ENCODE results near the gene SLC26A2. TPM values are rescaled to one million over a fixed set of nuclear protein-coding genes. Genes with fewer than 3 reads are reported as not detected.

SLC26A2 gene
- total RNA-seq, 2 donors from 2014 or later = 7.2 to 12.0 TPM

DNA sequence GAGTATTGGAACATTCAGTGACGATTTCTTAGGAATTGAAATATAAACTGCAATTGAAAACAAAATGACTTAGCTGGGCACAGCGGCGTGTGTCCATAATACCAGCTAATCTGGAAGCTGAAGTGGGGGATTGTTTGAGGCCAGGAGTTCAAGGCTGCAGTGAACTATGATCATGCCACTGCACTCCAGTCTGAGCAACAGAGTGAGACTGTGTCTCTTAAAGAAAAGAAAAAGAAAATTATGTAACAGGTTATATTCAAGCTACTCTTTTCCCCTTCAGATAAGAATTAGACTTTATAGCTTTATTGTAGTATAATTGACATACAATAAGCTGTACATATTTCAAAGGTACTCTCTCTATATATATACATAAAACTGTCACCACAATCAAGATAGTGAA, 6.4 kb downstream of the SLC26A2 start:
- H3K27me3 ChIP-seq = no peaks in the 10 kb centered on the region
- no peak overlapping the region for H3K27ac ChIP-seq
- no peaks in the 10 kb centered on the region for H3K36me3 ChIP-seq
- H3K4me1 ChIP-seq = peaks cover 0 to under 1% of the 10 kb centered on the region in 2 donors
- TF ChIP-seq, protein P1, sequence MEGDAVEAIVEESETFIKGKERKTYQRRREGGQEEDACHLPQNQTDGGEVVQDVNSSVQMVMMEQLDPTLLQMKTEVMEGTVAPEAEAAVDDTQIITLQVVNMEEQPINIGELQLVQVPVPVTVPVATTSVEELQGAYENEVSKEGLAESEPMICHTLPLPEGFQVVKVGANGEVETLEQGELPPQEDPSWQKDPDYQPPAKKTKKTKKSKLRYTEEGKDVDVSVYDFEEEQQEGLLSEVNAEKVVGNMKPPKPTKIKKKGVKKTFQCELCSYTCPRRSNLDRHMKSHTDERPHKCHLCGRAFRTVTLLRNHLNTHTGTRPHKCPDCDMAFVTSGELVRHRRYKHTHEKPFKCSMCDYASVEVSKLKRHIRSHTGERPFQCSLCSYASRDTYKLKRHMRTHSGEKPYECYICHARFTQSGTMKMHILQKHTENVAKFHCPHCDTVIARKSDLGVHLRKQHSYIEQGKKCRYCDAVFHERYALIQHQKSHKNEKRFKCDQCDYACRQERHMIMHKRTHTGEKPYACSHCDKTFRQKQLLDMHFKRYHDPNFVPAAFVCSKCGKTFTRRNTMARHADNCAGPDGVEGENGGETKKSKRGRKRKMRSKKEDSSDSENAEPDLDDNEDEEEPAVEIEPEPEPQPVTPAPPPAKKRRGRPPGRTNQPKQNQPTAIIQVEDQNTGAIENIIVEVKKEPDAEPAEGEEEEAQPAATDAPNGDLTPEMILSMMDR (IDR thresholded peaks at IDR 0.05) = no peak
- no peak overlapping the region for H3K4me3 ChIP-seq
- no peak for DNase-seq (ENCODE audit: low spot score)
- no peaks in the 10 kb centered on the region for H3K9me3 ChIP-seq

DNA sequence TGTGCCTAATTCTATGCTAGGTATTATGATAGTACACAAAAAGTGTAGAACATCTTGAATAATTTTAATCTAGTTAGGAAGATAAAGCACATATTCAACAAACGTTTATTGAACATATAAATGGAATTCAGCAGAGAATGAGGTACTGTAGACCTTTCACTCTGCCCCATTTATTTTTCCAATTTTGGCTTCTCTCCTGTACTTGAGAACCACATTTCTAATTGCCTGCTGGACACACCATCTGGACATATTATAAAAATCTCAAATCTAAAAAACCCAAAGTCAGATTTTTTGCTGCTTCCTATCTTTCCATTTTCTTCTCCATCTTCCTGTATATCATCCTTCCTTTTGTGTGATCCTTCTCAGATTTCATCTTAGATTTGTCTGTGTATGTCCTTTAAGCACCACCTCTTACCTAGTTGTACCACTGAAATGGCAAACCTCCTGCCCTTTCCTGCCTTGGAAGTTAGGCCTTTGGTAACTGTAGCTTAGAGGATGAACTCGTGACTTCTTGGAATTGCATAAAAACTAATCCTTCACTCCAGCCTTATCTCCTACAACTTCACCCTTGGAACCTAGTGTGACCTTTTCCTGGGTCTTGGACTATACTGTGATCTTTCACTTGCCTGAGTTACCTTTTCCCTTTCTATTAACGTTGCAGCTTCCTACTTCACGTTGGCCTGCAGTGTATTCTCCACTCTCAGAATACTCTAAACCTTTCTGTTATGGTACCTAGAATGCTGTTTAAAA, 8.8 kb downstream of the SLC26A2 start:
- H3K27ac ChIP-seq = no peak overlapping the region
- H3K4me3 ChIP-seq = no peak overlapping the region

DNA sequence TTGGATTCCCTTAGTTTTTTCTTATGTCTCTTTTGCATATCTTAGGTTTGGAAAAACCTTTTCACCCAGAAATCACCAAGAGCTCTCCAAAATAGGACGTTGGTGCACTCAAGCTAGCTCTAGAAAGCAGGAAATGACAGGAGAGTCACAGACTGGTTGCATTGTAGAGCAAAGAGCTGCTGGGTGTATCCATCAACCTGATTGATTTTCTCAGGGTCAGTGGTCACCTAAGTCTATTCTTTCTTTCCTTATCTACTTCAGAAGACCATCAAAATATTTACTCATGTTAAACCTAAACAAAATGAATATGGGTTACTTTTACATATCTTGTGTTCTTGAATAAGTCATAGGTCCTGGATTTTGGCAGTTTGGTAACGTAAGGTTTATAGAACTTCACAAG, 14.9 kb downstream of the SLC26A2 start:
- H3K4me1 ChIP-seq = no peaks in the 10 kb centered on the region
- no peaks in the 10 kb centered on the region for H3K9me3 ChIP-seq
- TF ChIP-seq, protein P1 (IDR thresholded peaks at IDR 0.05) = no peak
- no peak overlapping the region for H3K4me3 ChIP-seq
- no peaks in the 10 kb centered on the region for H3K27me3 ChIP-seq
- no peak for DNase-seq (ENCODE audit: low spot score)
- H3K36me3 ChIP-seq = peaks cover 18% of the 10 kb centered on the region
- no peak overlapping the region for H3K27ac ChIP-seq

More for the DNA sequence above, 8.8 kb downstream of the SLC26A2 start:
- Histone ChIP-seq H3K4me1 (no peaks in the 10 kb centered on the region), H3K36me3 (no peaks in the 10 kb centered on the region), H3K9me3 (no peaks in the 10 kb centered on the region), H3K27me3 (no peaks in the 10 kb centered on the region)
- TF ChIP-seq, protein P1 (IDR thresholded peaks at IDR 0.05) = no peak
- DNase-seq (ENCODE audit: low spot score) = no peak

DNA sequence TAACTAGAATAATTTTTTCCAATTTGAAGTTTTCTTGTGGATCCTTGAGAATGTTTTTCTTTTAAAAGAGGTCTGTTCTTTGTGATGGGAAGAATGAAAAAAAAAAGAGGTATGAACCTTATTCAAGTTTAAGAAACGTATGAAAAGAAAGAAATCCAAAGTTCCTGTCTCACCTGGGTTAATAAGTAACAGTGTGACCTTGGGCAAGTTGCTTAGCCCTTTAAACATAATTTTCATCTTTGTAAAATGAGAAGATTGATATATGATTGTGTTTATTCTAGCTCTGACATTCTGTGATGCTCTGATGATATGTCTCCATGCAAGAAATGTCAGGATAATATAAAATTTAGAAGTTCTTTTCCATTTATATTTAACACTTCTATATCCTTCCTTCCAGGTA, 19.3 kb downstream of the SLC26A2 start:
- no peaks in the 10 kb centered on the region for H3K9me3 ChIP-seq
- H3K4me3 ChIP-seq = no peak overlapping the region
- no peak overlapping the region for H3K27ac ChIP-seq
- no peaks in the 10 kb centered on the region for H3K4me1 ChIP-seq
- no peak for DNase-seq (ENCODE audit: low spot score)
- H3K36me3 ChIP-seq = peaks cover 24% of the 10 kb centered on the region
- TF ChIP-seq, protein P1 (IDR thresholded peaks at IDR 0.05) = no peak
- H3K27me3 ChIP-seq = no peaks in the 10 kb centered on the region

- Histone ChIP-seq H3K36me3 (peaks cover 24% of the 10 kb centered on the region), H3K27me3 (no peaks in the 10 kb centered on the region), H3K4me3 (no peak overlapping the region), H3K9me3 (no peaks in the 10 kb centered on the region), H3K4me1 (no peaks in the 10 kb centered on the region), H3K27ac (no peak overlapping the region)
- TF ChIP-seq, protein P1 (IDR thresholded peaks at IDR 0.05) = no peak
- DNase-seq (ENCODE audit: low spot score) = no peak
Measured at GRCh38 chr5:149981206-149981605, 20.6 kb downstream of the SLC26A2 start.

DNA sequence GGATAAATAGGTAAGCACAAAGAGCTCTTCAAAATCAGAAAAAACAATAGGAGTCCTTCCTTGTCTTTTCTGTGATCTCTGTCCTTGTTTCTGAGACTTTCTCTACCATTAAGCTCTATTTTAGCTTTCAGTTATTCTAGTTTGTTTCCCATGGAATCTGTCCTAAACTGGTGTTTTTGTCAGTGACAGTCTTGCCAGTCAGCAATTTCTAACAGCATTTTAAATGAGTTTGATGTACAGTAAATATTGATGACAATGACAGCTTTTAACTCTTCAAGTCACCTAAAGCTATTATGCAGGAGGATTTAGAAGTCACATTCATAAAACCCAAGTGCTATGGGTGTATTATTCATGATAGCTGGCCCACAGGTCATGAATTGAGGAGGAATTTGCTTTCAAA, 21.9 kb downstream of the SLC26A2 start:
- no peak for DNase-seq (ENCODE audit: low spot score)
- TF ChIP-seq, protein P1 (IDR thresholded peaks at IDR 0.05) = no peak
- H3K36me3 ChIP-seq = peaks cover 23% of the 10 kb centered on the region
- no peak overlapping the region for H3K27ac ChIP-seq
- H3K27me3 ChIP-seq = no peaks in the 10 kb centered on the region
- no peaks in the 10 kb centered on the region for H3K4me1 ChIP-seq
- no peak overlapping the region for H3K4me3 ChIP-seq
- no peaks in the 10 kb centered on the region for H3K9me3 ChIP-seq

Data from right atrium auricular region (tissue), 2 donors.